ENCODE results near the gene PTPRT.

PTPRT gene

DNA sequence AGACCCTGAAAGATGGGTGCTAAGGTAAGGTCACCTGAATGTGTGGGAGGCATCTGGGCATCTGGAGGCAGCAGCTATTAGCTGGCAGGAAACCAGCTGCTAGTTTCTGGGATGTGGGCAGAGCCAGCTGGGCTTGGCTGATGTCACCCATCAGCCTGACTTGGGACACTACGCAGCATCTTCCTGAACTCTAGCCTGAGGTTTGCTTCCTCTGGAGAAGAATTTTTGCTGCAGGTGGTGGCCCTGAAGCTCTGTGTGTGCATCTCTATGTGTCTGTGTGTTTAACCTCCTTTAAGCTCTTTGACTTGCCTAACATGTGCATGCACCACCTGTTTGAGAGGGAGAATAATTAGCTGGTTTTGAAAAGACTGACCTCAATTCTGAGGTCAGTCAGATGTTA lies 1106.4 kb downstream of the PTPRT start:
- no peak for DNase-seq

DNA sequence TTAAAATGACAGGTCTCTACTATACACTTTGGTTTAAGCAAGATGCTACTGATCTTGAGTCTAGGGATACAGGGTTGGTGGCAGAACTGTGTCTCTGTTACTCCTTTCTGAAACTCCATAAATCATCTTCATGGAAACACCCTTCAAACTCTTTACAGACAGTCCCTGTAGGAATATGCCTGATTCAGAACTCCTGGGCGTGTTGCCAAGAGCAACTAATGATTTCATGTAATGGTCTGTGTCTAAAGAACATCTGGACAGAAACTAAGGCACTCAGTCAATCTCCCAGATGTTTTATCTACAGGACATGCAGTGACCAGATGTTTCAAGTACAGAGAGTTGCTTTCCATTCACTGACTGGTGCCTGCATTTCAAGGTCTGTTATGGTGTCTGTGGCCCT lies 1107.1 kb downstream of the PTPRT start:
- DNase-seq = no peak

DNA sequence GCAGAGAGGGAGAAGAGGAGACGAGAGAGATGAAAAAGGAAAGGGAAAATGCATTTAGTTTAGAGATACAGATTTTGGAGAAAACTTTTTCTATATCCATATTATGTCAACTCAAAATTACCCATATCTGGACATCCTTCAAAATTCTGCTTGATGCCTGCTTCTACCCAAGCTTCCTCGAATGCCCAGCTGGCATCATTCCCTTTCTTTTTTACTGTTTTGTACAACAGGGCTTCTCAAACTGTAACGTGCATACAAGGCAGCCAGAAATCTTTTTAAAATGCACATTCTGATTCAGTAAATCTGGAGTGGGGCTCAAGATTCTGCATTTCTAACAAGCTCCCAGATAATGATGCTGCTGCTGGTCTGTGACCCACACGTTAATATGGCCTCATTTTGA lies 1108.8 kb downstream of the PTPRT start:
- DNase-seq = no peak

DNA sequence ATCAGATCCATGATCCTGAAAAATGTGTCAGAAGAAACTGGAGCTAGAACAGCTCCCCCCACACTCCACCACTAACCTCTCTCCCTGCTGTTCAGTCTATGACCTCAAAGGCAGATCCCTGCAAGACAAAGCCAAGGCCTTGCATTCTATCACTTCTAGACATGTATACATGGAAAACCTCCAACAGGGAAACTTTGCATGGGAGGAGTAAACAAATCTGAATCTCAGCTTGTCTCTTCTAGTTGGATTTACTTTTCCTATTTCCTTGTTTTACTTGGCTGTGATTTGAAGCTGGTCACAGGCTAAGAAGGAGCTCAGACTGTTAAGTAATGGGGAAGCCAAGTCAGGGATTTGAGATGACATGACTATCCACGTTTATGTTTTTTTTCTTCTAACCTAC lies 1114.8 kb downstream of the PTPRT start:
- no peak for DNase-seq

DNA sequence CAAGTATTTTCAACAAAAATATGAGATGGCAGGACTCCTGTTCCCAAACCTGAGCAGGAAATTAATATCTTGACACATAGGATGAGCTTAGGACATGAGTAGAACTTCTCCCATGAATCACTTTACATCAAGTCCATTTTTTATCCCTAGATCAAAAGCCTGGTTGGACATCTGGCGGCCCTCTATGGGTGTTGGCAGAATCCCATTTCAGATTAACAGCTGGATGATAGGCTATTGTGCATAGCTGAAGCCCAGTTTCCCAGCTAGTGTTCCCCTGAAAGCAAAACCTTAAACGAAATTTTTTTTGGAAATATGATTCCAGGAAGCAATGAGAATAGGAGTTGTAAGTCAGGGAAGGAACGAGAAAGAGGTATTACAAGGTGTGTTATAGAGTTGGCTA lies 1122.1 kb downstream of the PTPRT start:
- DNase-seq = no peak

DNA sequence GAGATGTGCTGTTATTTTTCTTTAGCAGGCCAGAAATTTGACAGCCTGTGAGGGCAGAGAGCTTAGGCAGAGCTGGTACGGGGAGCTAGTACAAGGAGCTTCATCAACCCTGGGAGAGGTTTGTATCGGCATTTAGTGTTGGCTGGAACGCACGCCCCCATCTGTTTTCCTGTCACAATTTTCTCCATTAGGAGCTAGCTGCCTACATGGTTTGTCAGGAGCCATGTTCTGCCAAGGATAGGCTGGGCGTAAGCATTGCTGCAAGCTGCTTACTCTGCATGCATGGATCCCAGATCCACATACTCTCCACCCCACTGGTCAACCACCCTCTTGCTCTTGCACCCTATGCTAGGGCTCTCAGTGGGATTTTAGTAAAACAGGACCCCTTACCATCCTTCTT lies 1122.5 kb downstream of the PTPRT start:
- DNase-seq = no peak

DNA sequence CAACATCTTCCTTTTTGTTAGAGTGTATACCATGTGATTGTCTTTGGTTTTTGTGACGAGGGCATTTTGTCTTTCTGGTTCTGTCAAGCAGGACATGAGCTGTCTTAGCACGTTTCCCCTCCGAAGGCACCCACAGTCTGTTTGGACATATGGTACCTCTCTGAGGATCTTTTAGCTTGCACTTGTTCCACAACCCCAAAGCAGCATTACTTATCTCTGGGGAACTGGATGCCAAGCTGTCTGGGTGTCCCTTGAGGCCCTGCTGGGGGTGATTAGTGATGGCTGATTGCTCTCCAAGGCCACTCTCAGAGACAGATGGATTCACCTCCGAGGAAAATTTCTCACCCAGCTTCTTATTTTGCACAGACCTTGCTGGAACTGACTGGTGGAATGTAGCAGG lies 1126.6 kb downstream of the PTPRT start:
- no peak for DNase-seq

DNA sequence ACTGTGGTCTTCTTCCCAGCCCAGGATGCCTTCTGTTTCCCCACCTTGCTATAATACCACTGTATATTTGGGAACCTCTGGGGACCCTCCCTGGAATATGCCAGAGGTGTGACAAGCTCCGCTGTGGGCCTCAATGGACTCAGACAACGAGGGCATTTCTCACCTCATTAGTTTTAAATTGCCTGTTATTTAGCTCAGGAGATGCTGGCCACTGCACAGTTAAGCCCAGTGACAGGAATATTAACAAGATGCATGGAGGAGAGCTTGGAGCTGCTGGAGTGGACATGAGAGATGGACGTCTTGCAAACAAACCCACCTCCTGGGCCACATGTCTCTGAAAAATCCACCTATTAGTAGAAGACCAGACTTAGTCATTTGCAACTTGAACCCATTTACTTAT lies 1136.4 kb downstream of the PTPRT start:
- DNase-seq = no peak

DNA sequence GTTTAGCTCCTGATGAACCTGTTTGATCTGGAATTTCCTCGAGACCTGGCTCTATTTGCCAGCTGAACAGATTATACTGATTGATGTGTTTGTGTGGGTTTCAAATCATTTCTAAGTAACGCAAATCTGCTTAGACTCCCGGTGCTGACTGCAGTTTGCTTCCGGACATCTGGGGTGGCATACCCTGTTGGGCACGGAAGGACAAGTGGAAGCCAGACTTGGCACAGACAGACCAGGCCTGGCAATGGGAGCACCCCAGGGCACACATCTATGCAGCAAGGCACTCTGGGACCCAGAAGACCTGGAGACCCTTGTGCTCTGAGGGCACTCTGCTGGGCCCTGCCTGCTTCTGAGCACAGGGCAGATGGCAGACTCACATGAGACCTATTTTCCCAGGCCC lies 1137.8 kb downstream of the PTPRT start:
- DNase-seq = no peak

DNA sequence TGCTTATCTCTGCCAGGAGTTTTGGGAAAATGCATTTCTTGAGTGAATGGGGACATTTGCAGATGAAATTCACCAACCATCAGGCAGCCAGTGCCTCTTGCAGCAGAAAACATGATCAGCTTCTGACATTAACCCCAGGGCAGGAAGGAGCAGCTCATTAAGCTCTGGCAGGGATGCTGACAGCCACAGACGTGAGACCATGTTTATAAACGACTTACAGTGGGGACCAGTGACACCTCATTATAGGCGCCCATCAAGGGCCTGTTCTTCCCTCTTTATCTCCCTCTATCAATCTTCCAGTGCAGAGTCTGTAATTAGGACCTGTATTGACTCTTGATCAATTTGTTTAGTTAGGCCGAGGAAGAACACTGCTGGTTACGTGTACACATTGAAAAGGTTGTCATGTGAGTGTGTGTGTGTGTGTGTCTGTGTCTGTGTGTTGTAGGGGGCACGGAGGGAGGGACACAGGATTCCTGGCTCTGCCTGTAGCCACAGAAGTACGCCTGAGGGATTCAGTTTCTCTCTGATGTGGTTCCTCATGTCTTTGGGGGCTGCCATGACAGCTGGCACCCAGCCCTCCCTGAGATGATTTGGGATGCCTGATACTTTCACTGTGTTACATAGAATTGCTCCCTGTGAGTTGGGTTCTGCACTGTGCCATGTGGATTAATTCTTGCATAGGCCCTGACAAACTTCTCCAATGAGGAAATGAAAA lies 1143.2 kb downstream of the PTPRT start:
- DNase-seq = no peak

DNA sequence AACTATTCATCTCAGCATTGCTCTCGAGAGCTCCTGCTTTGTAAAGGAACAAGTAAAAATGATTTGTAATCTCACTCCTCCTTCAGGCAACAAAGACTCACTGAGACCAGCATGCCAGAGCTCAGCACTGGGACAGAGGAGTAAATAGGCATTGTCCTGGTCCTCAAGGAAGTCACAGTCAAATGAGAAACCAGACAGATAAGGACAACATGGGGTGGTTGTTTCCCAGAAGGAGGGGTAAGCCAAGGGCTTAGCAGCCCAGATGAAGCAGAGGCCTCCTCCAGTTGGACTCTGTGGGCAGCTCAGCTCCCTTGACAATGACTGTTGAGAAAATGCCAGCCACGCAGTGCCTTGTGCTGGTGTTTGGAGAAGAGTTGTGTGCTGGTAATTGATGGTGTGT lies 1145.8 kb downstream of the PTPRT start:
- DNase-seq = no peak

DNA sequence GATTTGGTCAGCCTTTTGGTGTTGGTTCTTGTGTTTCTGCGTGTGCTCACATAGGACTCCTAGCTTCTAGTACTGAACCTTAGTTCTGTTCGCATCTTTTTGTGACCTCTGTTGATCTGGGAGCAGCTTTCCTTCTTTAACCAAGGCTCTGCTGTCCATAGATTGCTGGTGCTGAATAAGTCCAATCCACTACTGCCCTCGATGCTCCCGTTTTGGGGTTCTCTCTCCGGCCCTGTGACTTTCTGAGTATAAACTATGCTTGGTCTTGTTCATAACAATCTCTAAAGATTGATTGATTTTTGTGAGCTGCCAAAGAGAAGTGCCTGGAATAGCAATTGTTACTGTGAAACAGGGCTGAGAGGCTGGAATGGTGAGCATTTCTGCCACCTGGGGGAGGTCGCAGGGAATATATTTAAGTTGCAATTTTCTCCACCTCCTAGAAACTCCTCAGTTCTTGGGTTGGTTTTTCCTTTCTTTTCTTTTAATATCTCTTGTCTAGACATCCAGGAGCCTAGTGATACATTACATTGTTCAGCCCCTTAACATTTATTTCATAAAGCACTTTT lies 1148.6 kb downstream of the PTPRT start:
- no peak for DNase-seq

DNA sequence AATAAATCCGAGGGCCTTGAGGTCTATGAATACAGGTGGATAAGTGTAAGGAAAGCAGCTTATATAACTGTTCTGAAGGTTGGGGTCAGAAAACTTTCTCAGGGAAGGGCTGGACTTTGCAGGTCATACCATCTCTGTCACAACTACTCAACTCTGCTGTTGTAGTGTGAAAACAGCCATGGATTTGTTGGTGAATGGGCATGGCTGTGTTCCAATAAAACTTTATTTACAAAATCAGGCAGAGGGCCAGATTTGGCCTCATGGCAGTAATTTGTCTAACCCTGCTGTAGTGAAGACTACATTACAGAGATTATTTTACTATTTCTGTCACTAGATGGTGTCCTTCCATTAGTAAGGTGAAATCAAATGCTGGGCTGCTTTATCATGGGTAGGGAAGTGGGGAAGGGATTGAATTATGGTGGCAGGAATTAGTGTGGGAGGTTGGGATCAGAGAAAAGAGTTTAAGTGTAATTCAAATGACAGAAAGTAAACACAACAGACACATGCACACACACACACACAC lies 1161.9 kb downstream of the PTPRT start:
- no peak for DNase-seq

DNA sequence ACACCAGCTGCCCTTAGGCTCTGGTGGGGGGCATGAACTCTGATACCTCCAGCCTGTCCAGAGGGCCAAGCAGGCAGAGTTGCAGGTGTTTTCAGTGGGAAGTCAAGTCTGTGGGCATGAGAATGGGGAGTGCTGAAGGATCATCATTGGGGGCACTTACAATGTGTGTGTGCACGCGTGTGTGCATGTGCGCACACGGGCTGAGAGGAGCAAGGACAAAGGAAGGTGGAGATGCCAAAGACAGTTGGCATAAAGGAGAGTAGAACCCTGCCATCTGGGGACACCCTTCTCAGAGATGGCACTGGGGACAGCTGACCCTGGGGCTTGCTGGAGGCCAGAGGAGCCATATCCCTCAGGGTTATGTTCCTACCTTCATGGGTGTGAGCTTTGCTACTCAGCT lies 1163.1 kb downstream of the PTPRT start:
- DNase-seq = no peak

DNA sequence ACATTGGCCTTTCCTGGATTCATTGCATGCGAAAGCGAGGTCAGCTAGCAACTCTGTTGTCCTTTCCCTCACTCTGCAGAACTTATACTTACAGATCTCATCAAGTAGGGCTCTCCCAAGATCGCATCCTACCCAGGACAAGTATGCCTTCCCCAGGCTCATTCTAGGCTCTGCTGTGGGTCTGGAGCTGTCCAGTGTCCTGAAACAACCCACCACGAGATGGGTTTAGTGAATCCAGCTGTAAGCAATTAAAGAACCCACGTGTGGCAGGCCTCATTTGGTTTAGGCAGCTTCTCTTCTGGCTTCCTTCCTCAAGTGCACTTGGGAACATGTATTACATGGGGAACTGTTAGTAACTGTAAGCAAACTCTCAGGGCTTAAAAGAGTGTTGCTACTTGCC lies 1165.1 kb downstream of the PTPRT start:
- DNase-seq = no peak

All from stimulated activated CD4-positive, alpha-beta T cell treated with anti-CD3 and anti-CD28 coated beads, Interleukin-15, amount 100 ng/mL, for 24 hours (primary cell).